GM21619 (cell line): ENCODE measurements around the gene CTNNA3.

Experiments
- ATAC-seq: cut with Tn5 transposase; IDR thresholded peaks from one replicate; pipeline ENCODE4 v1.9.1; 2021; ENCODE audit not compliant: unreplicated experiment

CTNNA3 gene

DNA sequence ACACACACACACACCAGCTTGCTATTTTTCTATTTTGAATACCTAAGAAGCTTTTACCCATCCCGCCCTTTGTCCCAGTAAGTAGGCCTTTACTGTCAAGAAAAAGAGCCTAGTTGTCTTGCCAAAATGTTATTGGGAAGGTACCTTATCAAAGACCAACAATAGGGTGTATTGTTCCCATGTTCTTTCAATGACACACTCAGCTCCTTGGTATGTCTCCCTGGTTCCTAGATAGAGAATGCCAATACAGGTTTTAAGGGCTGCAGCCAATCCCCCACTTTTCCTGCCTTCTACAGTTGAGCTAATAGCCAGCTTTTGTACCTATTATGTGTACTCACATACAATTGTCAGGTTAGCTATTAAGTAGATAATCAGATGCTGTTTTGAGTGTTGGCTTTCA is 862.1 kb downstream of the CTNNA3 start:
- ATAC-seq: no peak

DNA sequence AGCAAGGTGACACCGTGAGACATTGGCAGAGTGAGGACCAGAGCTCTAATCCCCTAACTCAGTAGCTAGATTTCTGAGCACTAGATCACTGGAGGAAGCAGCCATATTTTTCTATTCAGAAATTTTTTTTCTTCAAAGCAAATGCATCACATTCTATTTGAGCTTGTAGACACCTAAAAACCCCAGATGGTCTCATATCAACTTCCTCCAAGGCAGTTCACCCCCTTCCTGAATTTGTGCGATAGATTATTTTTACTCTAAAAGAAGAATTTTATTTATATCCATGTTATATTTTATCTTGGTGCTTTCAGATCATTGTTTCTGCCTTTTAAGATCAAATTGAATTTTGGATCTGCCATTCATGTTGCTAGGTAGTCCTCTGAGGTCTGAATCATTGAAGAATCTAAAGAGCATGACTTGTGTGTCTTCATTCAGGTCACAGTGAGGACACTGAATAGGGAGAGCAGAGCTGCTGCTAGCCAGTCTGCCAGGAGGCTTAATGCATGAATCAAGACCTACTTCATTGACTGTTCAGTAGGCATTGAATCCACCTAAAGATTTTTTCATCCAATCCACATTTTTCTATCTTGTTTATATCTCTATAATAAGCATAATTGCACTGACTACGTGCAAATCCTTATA is 863.1 kb downstream of the CTNNA3 start:
- ATAC-seq: no peak

- ATAC-seq: no peak
These were observed 867.0 kb downstream of the CTNNA3 start for GRCh38 chr10:66828957-66829356.

GRCh38 chr10:66827353-66827752 is 868.6 kb downstream of the CTNNA3 start:
- no peak for ATAC-seq

DNA sequence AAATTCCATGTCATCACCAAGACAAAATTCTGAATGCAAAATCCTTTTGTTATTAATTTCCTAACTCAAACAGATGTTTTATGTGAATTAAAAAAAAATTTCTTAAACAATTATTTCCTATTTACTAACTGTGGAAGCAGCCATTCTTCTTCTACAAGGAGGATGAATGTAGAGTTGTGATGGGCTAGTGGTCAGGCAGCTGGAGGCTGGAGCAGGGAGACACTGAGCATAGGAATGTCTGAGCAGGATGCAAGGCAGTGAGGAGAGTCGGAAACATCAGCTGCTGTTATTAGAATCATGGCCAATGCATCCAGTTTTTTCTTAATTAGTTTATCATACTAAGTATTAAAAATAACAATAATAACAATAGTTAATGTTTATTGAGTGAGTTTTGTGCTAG is 872.7 kb downstream of the CTNNA3 start:
- no peak for ATAC-seq

DNA sequence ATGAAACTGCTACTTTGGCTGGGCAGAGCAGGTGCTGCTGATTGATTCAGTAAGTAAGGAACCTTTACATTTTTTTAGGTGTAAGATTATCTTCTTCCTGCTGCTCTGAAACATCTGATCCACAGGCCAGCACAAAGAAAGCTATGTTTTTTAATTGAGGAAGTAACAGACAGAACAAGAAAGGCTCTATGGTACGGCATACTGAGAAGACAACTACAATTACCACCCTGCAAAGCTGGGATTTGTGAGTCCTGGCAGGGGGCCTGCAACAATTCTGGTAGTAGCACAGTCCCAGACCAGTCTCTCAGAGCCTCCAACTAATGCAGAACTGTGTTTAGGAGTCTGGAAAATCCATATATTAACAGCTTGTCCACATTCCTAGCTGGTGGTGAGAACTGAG is 873.2 kb downstream of the CTNNA3 start:
- ATAC-seq: no peak

DNA sequence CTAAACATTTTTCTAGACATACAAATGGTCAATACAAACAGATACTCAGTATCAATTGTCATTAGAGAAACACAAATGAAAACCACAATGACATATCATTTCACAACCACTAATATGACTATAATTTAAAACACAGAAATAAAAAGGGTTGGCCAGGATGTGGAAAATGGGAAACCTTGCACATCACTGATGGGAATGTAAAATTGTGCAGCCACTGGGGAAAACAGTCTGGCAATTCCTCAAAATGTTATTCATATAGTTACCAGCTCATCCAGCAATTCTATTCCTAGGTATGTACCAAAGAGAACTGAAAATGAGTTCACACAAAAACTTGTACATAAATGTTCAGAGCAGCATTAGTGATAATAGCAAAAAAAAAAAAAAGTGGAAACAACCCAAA is 876.3 kb downstream of the CTNNA3 start:
- ATAC-seq: no peak

GRCh38 chr10:66813122-66813521 is 882.9 kb downstream of the CTNNA3 start:
- no peak for ATAC-seq

GRCh38 chr10:66811211-66811610 is 884.8 kb downstream of the CTNNA3 start:
- ATAC-seq: no peak

DNA sequence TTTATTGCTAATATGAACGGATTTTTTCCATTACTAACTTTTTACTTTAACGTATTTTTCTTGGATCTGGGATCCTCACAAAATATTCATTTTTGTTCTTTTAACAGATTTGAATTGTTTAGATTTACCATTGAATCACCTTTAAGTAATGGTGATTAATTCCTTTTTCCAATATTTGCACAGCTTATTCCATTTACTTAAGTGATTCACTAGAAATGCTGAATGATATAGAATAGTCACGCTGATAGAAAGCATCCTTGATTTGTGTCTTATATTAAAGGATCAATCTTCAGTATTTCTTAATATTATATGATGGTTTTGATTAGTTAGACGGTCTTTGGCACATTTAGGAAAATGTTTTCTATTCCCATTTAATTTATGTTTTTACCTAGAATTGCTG is 886.6 kb downstream of the CTNNA3 start:
- no peak for ATAC-seq

GRCh38 chr10:66805612-66806011 is 890.4 kb downstream of the CTNNA3 start:
- no peak for ATAC-seq

DNA sequence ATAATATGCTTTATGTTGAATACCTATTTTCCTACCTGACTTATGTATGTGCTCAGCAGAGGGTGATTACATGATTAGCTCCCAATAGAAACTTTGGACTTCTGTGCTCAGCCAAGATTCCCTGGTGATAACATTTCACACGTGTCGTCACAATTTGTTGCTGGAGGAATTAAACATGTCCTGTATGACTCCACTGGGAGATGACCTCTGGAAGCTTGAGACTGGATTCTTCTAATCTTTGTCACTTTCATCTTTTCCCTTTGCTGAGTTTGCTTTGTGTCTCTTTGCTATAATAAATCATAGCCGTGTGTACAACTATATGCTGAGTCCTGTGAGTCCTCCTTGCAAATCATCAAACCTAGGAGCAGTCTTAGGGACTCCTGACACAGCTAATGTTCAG is 891.0 kb downstream of the CTNNA3 start:
- ATAC-seq: no peak

GRCh38 chr10:66803174-66803573 is 892.8 kb downstream of the CTNNA3 start:
- ATAC-seq: no peak

GRCh38 chr10:66799474-66799873 is 896.5 kb downstream of the CTNNA3 start:
- ATAC-seq: no peak

GRCh38 chr10:66795866-66796265 is 900.1 kb downstream of the CTNNA3 start:
- no peak for ATAC-seq

GRCh38 chr10:66792441-66792840 is 903.6 kb downstream of the CTNNA3 start:
- no peak for ATAC-seq

GRCh38 chr10:66788178-66788987 is 907.6 kb downstream of the CTNNA3 start:
- no peak for ATAC-seq

- no peak for ATAC-seq
These were observed 909.3 kb downstream of the CTNNA3 start for GRCh38 chr10:66786709-66787108.

GRCh38 chr10:66784770-66785169 is 911.2 kb downstream of the CTNNA3 start:
- no peak for ATAC-seq

DNA sequence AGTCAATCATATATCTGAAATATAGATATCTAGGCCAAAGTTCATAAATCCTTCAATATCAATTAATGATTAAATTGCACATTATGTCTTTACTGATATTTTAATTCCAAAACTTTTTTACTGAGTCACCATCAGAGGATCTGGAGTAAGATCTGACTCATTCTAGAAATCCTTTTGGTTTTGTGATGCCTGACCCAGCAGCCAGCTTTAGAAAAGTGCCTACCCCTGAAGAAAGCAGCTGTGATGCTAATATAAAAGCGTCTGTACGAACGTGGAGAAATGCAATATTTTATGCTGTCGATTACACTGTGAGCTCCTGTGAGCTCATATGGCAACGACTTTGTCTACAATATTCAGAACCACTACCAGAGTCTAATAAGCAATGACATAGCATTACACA is 912.7 kb downstream of the CTNNA3 start:
- no peak for ATAC-seq

- ATAC-seq: no peak
These were observed 913.2 kb downstream of the CTNNA3 start for GRCh38 chr10:66782776-66783175.

GRCh38 chr10:66782144-66782543 is 913.9 kb downstream of the CTNNA3 start:
- no peak for ATAC-seq

DNA sequence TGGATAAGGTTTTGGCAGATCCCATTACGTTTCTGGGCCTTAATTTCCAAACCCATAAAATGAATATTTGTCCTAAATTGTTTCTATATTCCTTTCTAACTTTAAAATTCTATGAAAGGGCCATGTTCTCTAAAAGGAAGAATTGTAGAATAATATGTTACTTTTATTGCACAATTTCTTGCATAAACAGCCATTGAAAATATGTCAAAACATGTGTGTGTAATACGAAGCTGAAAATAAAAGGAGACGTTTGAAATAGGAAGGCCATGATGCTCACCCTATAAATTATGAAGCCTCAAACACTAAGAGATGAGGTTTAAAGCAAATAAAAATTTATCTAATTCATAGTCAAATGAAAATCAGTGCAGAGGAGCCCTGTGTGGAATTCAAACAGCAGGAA is 915.2 kb downstream of the CTNNA3 start:
- ATAC-seq: no peak
